Nephron (organoid): ENCODE results near the gene IWS1.

Source experiments
- H3K27ac Mint-ChIP-seq, 3 experiments: 2 replicates each; pipeline ENCODE4 v1.8.0; 2020; ENCODE audit warnings: mixed read lengths in 3 of 3, mild to moderate bottlenecking in 2 of 3, moderate library complexity in 1 of 3
- H3K27me3 Mint-ChIP-seq: 2 replicates; pipeline ENCODE4 v1.8.0; 2021; ENCODE audit warnings: low read depth, mild to moderate bottlenecking, moderate library complexity, mixed read lengths
- H3K36me3 Mint-ChIP-seq: 2 replicates; pipeline ENCODE4 v1.8.0; 2020; ENCODE audit warnings: low read depth, mixed read lengths
- H3K4me1 Mint-ChIP-seq: 2 replicates; pipeline ENCODE4 v1.8.0; 2020; ENCODE audit warnings: mixed read lengths
- H3K4me3 Mint-ChIP-seq, 3 experiments: 2 replicates each; pipeline ENCODE4 v1.8.0; 2020; ENCODE audit warnings: mild to moderate bottlenecking in 3 of 3, mixed read lengths in 3 of 3, moderate library complexity in 2 of 3
- H3K9me3 Mint-ChIP-seq: 2 replicates; pipeline ENCODE4 v1.8.0; 2020; ENCODE audit warnings: mixed read lengths
- CTCF ChIP-seq, 3 experiments: fragments of 200-600 bp; sonication (generic); IDR thresholded peaks; one replicate each; pipeline ENCODE4 v1.5.0; 2021; ENCODE audit warnings: antibody characterized with exemption in 3 of 3; ENCODE audit not compliant: unreplicated experiment in 3 of 3

The IWS1 gene

GRCh38 chr2:127526132-127527000 lies at the start of gene IWS1:
IWS1 (minus strand) TSS chr2:127526489; CDS start chr2:127526208, 281 bp downstream.
- peak in 2 of 3 experiments; percentile 34 for TF ChIP-seq CTCF (IDR thresholded peaks at IDR 0.05; ENCODE audit: unreplicated experiment in 3 of 3)
- H3K27me3 Mint-ChIP-seq, result no peaks in the 10 kb centered on the region
- peak within 1 kb of the TSS; percentile 97 to 99 (median 99) for H3K27ac Mint-ChIP-seq
- H3K4me1 Mint-ChIP-seq, result peaks cover 25% of the 10 kb centered on the region
- peaks cover 14% of the 10 kb centered on the region for H3K36me3 Mint-ChIP-seq
- H3K9me3 Mint-ChIP-seq, result peaks cover 3% of the 10 kb centered on the region
- H3K4me3 Mint-ChIP-seq, result peak within 1 kb of the TSS; percentile 94 to 96 (median 95)

GRCh38 chr2:127575941-127576432 lies 49.7 kb upstream of the IWS1 start:
- TF ChIP-seq CTCF (IDR thresholded peaks at IDR 0.05; ENCODE audit: unreplicated experiment in 3 of 3), result no peak
- Mint-ChIP-seq H3K27ac (no peak overlapping the region), H3K27me3 (peaks cover 2% of the 10 kb centered on the region), H3K36me3 (no peaks in the 10 kb centered on the region), H3K9me3 (no peaks in the 10 kb centered on the region), H3K4me3 (no peak overlapping the region), H3K4me1 (peaks cover 15% of the 10 kb centered on the region)

- TF ChIP-seq CTCF (IDR thresholded peaks at IDR 0.05; ENCODE audit: unreplicated experiment in 3 of 3), result no peak
- H3K9me3 Mint-ChIP-seq, result no peaks in the 10 kb centered on the region
- H3K4me1 Mint-ChIP-seq, result peaks cover 22% of the 10 kb centered on the region
- no peak overlapping the region for H3K4me3 Mint-ChIP-seq
- H3K36me3 Mint-ChIP-seq, result no peaks in the 10 kb centered on the region
- peaks cover 8% of the 10 kb centered on the region for H3K27me3 Mint-ChIP-seq
- no peak overlapping the region for H3K27ac Mint-ChIP-seq
Observed at GRCh38 chr2:127575185-127575765, 49.0 kb upstream of the IWS1 start.

GRCh38 chr2:127574656-127575055 lies 48.4 kb upstream of the IWS1 start:
- no peak for TF ChIP-seq CTCF (IDR thresholded peaks at IDR 0.05; ENCODE audit: unreplicated experiment in 3 of 3)
- no peak overlapping the region for H3K27ac Mint-ChIP-seq
- H3K27me3 Mint-ChIP-seq, result peaks cover 8% of the 10 kb centered on the region
- H3K36me3 Mint-ChIP-seq, result no peaks in the 10 kb centered on the region
- H3K4me3 Mint-ChIP-seq, result no peak overlapping the region
- no peaks in the 10 kb centered on the region for H3K9me3 Mint-ChIP-seq
- H3K4me1 Mint-ChIP-seq, result peaks cover 24% of the 10 kb centered on the region

- Mint-ChIP-seq H3K4me3 (no peak overlapping the region), H3K36me3 (no peaks in the 10 kb centered on the region), H3K27me3 (peaks cover 13% of the 10 kb centered on the region), H3K9me3 (no peaks in the 10 kb centered on the region), H3K4me1 (peaks cover 24% of the 10 kb centered on the region), H3K27ac (no peak overlapping the region)
- TF ChIP-seq CTCF (IDR thresholded peaks at IDR 0.05; ENCODE audit: unreplicated experiment in 3 of 3), result no peak
Observed at GRCh38 chr2:127573771-127574170, 47.5 kb upstream of the IWS1 start.
